Measurements from ENCODE around the gene SEMA4D.

DNA sequence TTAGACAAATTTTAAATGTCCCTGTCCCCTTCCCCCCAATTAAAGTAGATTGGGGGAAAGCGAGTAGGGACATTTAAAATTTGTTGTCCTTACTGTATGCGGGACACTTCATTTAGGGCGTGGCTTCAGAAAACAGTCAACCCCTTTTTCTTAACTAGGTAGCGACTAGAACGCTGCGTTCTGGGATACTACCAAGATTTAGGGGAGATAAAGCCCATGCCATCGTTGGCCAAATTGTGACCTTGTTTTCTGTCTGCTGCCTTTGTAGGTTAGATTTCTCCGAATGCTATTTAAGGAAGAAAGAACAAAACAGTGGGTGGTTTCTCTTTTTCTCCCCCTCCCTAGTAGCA is 185.7 kb downstream of the SEMA4D start:
- no peak for TF ChIP-seq CTCF (IDR thresholded peaks at IDR 0.05)
- TF ChIP-seq POLR2AphosphoS5 (IDR thresholded peaks at IDR 0.05), result no peak
- no peak for TF ChIP-seq POLR2A (IDR thresholded peaks at IDR 0.05)
- TF ChIP-seq EP300 (IDR thresholded peaks at IDR 0.05), result no peak
